K562 (cell line): ENCODE measurements around the gene LSM11. TPM values are rescaled to one million over a fixed set of nuclear protein-coding genes. Genes with fewer than 3 reads are reported as not detected.

Source experiments
- FOXJ2 ChIP-seq: fragments of 200-800 bp; sonication (Bioruptor generic); IDR thresholded peaks from 2 replicates; pipeline ENCODE4 v1.6.1; 2016; ENCODE audit warnings: missing genetic modification characterization, missing compliant biosample characterization
- MAFK ChIP-seq: IDR thresholded peaks from 2 replicates; pipeline ENCODE4 v1.6.1; 2011; ENCODE audit warnings: low read length, improper control_type of control experiment
- NCOR1 ChIP-seq: fragments of 450-650 bp; IDR thresholded peaks from 2 replicates; pipeline ENCODE4 v1.6.1; 2016; ENCODE audit warnings: mild to moderate bottlenecking, moderate library complexity
- RNF2 ChIP-seq: sonication (generic); IDR thresholded peaks from 2 replicates; pipeline ENCODE4 v1.6.1; 2016
- SMAD3 ChIP-seq: fragments of 450-650 bp; formaldehyde crosslinking; conservative IDR thresholded peaks from 2 replicates; pipeline ENCODE4 v1.4.0; 2020; ENCODE audit warnings: mild to moderate bottlenecking
- SMARCB1 ChIP-seq: IDR thresholded peaks from 2 replicates; pipeline ENCODE4 v1.6.1; 2011; ENCODE audit warnings: improper control_type of control experiment, low read depth; ENCODE audit not compliant: insufficient read length
- TEAD1 ChIP-seq, 2 experiments: fragments of 450-650 bp in 1 of 2; sonication (generic) in 1 of 2; formaldehyde crosslinking; IDR thresholded peaks; 2 replicates each; pipeline versions ENCODE4 v1.4.0 to v1.8.0; 2020 to 2022; ENCODE audit warnings: mild to moderate bottlenecking in 2 of 2, missing genetic modification reagents in 1 of 2
- WHSC1 ChIP-seq: IDR thresholded peaks from one replicate; pipeline ENCODE4 v1.6.1; 2012; ENCODE audit warnings: low read length, control low read depth, inconsistent platforms
- ZNF583 ChIP-seq: fragments of 250-450 bp; sonication (Bioruptor Pico); IDR thresholded peaks from 2 replicates; pipeline ENCODE4 v1.4.0; 2020
- ZNF586 ChIP-seq: fragments of 450-650 bp; formaldehyde crosslinking; conservative IDR thresholded peaks from 2 replicates; pipeline ENCODE4 v1.4.0; 2020; ENCODE audit warnings: mild to moderate bottlenecking, moderate library complexity
- polyA plus RNA-seq, 8 experiments: library from polyadenylated mRNA; depleted of rRNA in 4 of 8; stranded (reverse) in 5 of 8; unstranded in 3 of 8; fragments of >200 nt; fragmentation: Nextera tagmentation in 2 of 8; fragmentation: Illumina TruSeq in 1 of 8; extraction: Ambion mirVana in 2 of 8; extraction: Trizol in 1 of 8; gene quantifications; 2 replicates each; pipeline versions ENCODE4 v1.2.1 to v1.2.3, GENCODE V29; 2011 to 2014; ENCODE audit warnings: inconsistent platforms in 1 of 8, missing spikeins in 1 of 8
- total RNA-seq, 7 experiments: library from RNA; depleted of rRNA in 6 of 7; stranded (reverse); fragments of >200 nt in 6 of 7; fragmentation: Illumina TruSeq in 2 of 7; extraction: Trizol in 2 of 7; gene quantifications; 2 replicates each; pipeline versions ENCODE4 v1.2.1 to v1.2.3, GENCODE V29; 2011 to 2021; ENCODE audit warnings: low replicate concordance in 1 of 7
- TF ChIP-seq, protein P1 (sequence below): sonication (generic); formaldehyde crosslinking; IDR thresholded peaks from 2 replicates; pipeline ENCODE4 v1.8.0; 2023; ENCODE audit warnings: mild to moderate bottlenecking, missing genetic modification reagents
- TF ChIP-seq, protein P2 (sequence below): fragments of 250-450 bp; sonication (Bioruptor Pico); IDR thresholded peaks from 2 replicates; pipeline ENCODE4 v1.8.0; 2022; ENCODE audit warnings: moderate library complexity, mild to moderate bottlenecking, inconsistent platforms
- TF ChIP-seq, protein P3 (sequence below): fragments of 450-650 bp; IDR thresholded peaks from 2 replicates; pipeline ENCODE4 v1.6.1; 2016; ENCODE audit warnings: antibody characterized with exemption
- TF ChIP-seq, protein P4 (sequence below): sonication (generic); formaldehyde crosslinking; IDR thresholded peaks from 2 replicates; pipeline ENCODE4 v1.9.0; 2022; ENCODE audit warnings: mild to moderate bottlenecking, missing genetic modification reagents
- TF ChIP-seq, protein P5 (sequence below): sonication (generic); formaldehyde crosslinking; IDR thresholded peaks from 2 replicates; pipeline ENCODE4 v1.8.0; 2022; ENCODE audit warnings: mild to moderate bottlenecking, missing genetic modification reagents

Gene LSM11
- total and polyA plus RNA-seq, 9 of the 15 experiments (the other 6 are each of a cell fraction or from before 2014, with no cell fraction given), result 1.8 to 9.4 (median 4.7) TPM

DNA sequence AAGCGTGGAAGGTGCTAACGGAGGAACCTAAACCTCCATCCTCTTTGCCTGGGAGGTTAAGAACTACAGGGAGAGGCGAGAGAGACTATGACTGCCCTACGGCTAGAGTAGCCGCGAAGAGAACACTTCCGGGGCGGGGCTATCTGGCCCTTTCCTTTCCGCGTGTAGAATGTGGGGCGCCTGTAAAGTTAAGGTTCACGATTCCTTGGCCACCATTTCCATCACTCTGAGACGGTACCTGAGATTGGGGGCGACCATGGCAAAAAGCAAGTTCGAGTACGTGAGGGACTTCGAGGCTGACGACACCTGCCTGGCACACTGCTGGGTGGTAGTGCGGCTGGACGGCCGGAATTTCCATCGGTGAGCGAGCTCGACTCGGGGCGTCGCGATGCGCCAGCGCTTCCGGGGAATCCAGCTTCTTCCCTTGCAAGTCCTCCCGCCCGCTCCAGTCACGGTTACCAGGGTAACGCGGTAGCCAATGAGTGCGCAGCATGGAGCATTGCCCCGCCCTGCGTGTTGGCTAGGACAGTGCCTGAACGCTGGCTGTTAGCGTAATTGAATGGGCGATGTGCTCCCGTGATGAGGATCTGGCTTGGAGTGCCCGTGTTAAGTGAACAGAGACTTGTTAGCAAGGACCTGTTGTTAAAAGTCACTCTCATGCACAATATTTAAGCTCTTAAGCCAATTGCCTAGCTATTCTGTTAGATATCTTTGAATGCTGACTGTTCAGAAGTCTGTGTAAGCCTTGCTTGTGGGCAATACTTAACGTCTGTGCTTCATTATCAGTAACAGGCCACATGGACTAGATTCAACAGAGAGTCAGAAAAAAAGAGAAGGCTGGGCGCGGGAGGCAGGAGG lies 12.0 kb upstream of the LSM11 start, which contains the start of gene THG1L (continued):
- TF ChIP-seq, protein P1, sequence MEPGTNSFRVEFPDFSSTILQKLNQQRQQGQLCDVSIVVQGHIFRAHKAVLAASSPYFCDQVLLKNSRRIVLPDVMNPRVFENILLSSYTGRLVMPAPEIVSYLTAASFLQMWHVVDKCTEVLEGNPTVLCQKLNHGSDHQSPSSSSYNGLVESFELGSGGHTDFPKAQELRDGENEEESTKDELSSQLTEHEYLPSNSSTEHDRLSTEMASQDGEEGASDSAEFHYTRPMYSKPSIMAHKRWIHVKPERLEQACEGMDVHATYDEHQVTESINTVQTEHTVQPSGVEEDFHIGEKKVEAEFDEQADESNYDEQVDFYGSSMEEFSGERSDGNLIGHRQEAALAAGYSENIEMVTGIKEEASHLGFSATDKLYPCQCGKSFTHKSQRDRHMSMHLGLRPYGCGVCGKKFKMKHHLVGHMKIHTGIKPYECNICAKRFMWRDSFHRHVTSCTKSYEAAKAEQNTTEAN (CRISPR knock-in tag), result no peak; the same call in 1 of the 2 replicates
- TF ChIP-seq ZNF583, result no peak
- TF ChIP-seq, protein P2, sequence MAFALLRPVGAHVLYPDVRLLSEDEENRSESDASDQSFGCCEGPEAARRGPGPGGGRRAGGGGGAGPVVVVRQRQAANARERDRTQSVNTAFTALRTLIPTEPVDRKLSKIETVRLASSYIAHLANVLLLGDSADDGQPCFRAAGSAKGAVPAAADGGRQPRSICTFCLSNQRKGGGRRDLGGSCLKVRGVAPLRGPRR (CRISPR knock-in tag), result no peak
- TF ChIP-seq, protein P3, sequence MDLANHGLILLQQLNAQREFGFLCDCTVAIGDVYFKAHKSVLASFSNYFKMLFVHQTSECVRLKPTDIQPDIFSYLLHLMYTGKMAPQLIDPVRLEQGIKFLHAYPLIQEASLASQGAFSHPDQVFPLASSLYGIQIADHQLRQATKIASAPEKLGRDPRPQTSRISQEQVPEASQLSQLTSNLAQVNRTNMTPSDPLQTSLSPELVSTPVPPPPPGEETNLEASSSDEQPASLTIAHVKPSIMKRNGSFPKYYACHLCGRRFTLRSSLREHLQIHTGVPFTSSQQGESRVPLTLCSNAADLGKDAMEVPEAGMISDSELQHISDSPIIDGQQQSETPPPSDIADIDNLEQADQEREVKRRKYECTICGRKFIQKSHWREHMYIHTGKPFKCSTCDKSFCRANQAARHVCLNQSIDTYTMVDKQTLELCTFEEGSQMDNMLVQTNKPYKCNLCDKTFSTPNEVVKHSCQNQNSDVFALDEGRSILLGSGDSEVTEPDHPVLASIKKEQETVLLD, result 0 out of 2 replicates have a peak, but pooled peaks have one; percentile 8
- TF ChIP-seq FOXJ2 (tag), result no peak
- TF ChIP-seq SMAD3, result no peak
- no peak for TF ChIP-seq SMARCB1
- TF ChIP-seq TEAD1 (CRISPR knock-in tag; IDR thresholded peaks at IDR 0.05), result peak; percentile 82 to 96
- TF ChIP-seq, protein P4, sequence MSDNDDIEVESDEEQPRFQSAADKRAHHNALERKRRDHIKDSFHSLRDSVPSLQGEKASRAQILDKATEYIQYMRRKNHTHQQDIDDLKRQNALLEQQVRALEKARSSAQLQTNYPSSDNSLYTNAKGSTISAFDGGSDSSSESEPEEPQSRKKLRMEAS (CRISPR knock-in tag), result peak; percentile 71
- TF ChIP-seq WHSC1, result no peak
- peak; percentile 73 for TF ChIP-seq NCOR1
- no peak for TF ChIP-seq ZNF586 (CRISPR knock-in tag)
- no peak for TF ChIP-seq MAFK
- TF ChIP-seq RNF2, result peak; percentile 73
- TF ChIP-seq, protein P5, sequence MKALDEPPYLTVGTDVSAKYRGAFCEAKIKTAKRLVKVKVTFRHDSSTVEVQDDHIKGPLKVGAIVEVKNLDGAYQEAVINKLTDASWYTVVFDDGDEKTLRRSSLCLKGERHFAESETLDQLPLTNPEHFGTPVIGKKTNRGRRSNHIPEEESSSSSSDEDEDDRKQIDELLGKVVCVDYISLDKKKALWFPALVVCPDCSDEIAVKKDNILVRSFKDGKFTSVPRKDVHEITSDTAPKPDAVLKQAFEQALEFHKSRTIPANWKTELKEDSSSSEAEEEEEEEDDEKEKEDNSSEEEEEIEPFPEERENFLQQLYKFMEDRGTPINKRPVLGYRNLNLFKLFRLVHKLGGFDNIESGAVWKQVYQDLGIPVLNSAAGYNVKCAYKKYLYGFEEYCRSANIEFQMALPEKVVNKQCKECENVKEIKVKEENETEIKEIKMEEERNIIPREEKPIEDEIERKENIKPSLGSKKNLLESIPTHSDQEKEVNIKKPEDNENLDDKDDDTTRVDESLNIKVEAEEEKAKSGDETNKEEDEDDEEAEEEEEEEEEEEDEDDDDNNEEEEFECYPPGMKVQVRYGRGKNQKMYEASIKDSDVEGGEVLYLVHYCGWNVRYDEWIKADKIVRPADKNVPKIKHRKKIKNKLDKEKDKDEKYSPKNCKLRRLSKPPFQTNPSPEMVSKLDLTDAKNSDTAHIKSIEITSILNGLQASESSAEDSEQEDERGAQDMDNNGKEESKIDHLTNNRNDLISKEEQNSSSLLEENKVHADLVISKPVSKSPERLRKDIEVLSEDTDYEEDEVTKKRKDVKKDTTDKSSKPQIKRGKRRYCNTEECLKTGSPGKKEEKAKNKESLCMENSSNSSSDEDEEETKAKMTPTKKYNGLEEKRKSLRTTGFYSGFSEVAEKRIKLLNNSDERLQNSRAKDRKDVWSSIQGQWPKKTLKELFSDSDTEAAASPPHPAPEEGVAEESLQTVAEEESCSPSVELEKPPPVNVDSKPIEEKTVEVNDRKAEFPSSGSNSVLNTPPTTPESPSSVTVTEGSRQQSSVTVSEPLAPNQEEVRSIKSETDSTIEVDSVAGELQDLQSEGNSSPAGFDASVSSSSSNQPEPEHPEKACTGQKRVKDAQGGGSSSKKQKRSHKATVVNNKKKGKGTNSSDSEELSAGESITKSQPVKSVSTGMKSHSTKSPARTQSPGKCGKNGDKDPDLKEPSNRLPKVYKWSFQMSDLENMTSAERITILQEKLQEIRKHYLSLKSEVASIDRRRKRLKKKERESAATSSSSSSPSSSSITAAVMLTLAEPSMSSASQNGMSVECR, result peak; percentile 90; the same call in 1 of the 2 replicates
